NCI-H524 (cell line): ENCODE results near the gene TFF3.
A peak's percentile ranks its signal among the peaks of the same experiment; 100 is the strongest.

Source experiments
- DNase-seq, 2 experiments: peaks; one replicate each; lab custom pipeline; 2025; lab: John Stamatoyannopoulos, UW

The TFF3 gene

GRCh38 chr21:42315296-42315891, at the start of gene TFF3:
TFF3 (minus strand) TSS chr21:42315409; CDS start chr21:42315374, 35 bp downstream.
- DNase-seq = peak in 1 of 2 experiments; percentile 16

- peak in 1 of 2 experiments; percentile 57 for DNase-seq
These were observed 49.2 kb upstream of the TFF3 start for GRCh38 chr21:42364304-42364865.

GRCh38 chr21:42363312-42363711, 48.1 kb upstream of the TFF3 start:
- no peak for DNase-seq

- DNase-seq = no peak
These were observed 47.5 kb upstream of the TFF3 start for GRCh38 chr21:42362700-42363099.

GRCh38 chr21:42362198-42362597, 47.0 kb upstream of the TFF3 start:
- peak; percentile 20 to 44 for DNase-seq

- peak; percentile 97 to 99 for DNase-seq
These were observed 46.1 kb upstream of the TFF3 start for GRCh38 chr21:42361286-42361685.

- DNase-seq = peak in 1 of 2 experiments; percentile 41
These were observed 45.1 kb upstream of the TFF3 start for GRCh38 chr21:42360317-42360716.

- no peak for DNase-seq
These were observed 43.7 kb upstream of the TFF3 start for GRCh38 chr21:42358937-42359336.

- DNase-seq = no peak
These were observed 43.1 kb upstream of the TFF3 start for GRCh38 chr21:42358261-42358660.

GRCh38 chr21:42357307-42357706, 42.1 kb upstream of the TFF3 start:
- no peak for DNase-seq

- DNase-seq = peak in 1 of 2 experiments; percentile 28
These were observed 41.4 kb upstream of the TFF3 start for GRCh38 chr21:42356650-42357049.

GRCh38 chr21:42356046-42356445, 40.8 kb upstream of the TFF3 start:
- no peak for DNase-seq

GRCh38 chr21:42353623-42354022, 38.4 kb upstream of the TFF3 start:
- DNase-seq = no peak

- no peak for DNase-seq
These were observed 37.4 kb upstream of the TFF3 start for GRCh38 chr21:42352441-42353095.

- no peak for DNase-seq
These were observed 36.6 kb upstream of the TFF3 start for GRCh38 chr21:42351626-42352440.

GRCh38 chr21:42350927-42351426, 35.8 kb upstream of the TFF3 start, which contains the start of gene TFF2:
TFF2 (minus strand) TSS chr21:42350994; CDS start chr21:42350957, 37 bp downstream.
- no peak for DNase-seq

GRCh38 chr21:42350318-42350910, 35.2 kb upstream of the TFF3 start:
- peak in 1 of 2 experiments; percentile 64 for DNase-seq

- DNase-seq = no peak
These were observed 34.5 kb upstream of the TFF3 start for GRCh38 chr21:42349420-42350317.

GRCh38 chr21:42348762-42349161, 33.6 kb upstream of the TFF3 start:
- DNase-seq = no peak

GRCh38 chr21:42347601-42348327, 32.6 kb upstream of the TFF3 start:
- DNase-seq = no peak
